Ovary (tissue), 3 donors: ENCODE measurements around the gene FGD4.

ENCODE experiments used
- CTCF ChIP-seq, 3 donors: fragments of 450-650 bp in 2 of 3; fragments of 200-600 bp in 1 of 3; IDR thresholded peaks; one replicate each; pipeline versions ENCODE4 v1.5.1 to v1.8.0; 2016 to 2022; ENCODE audit warnings: antibody characterized with exemption in 3 of 3, mild to moderate bottlenecking in 1 of 3
- EP300 ChIP-seq: sonication (generic); formaldehyde crosslinking; IDR thresholded peaks from one replicate; pipeline ENCODE4 v1.6.1; 2017; ENCODE audit warnings: antibody characterized with exemption
- POLR2A ChIP-seq: fragments of 450-650 bp; IDR thresholded peaks from one replicate; pipeline ENCODE4 v1.6.1; 2017; ENCODE audit warnings: antibody characterized with exemption, mild to moderate bottlenecking, moderate library complexity
- donor health status: DM: no; HTN: no; CAD: no.

DNA sequence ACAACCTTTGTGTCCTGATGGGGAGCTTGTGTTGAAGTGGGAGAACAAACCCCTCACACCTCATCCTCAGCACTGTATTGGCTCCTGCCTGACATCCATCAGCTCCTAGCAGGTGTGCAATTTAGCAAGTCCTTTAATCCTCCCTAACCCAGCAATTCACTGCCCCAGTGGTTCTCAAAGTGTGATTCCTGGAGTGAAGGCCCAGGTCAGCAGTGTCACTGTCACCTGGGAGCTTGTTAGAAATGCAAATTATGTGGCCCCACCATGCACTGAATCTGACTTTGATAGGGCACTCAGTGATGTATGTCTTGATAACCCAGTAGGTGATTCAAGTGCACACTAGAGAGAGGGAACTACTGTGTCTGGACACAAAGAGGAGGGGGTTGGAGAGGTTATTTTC, 133.6 kb downstream of the FGD4 start:
- TF ChIP-seq CTCF (IDR thresholded peaks at IDR 0.05) (no peak), POLR2A (no peak), EP300 (no peak)
